ENCODE measurements around the gene TYW5.

- TF ChIP-seq EZH2 (IDR thresholded peaks at IDR 0.05) (no peak), POLR2AphosphoS5 (IDR thresholded peaks at IDR 0.05; ENCODE audit: borderline replicate concordance, low read depth, low read length) (no peak), FOXP2 (optimal IDR thresholded peaks at IDR 0.05; ENCODE audit: control extremely low read depth, extremely low read length, insufficient read depth) (no peak)
These were observed 45.3 kb upstream of the TYW5 start for GRCh38 chr2:200000444-200001163.

Measured in SK-N-MC (cell line).